IMR-90 (cell line): ENCODE measurements around the gene DRAXIN.

Experiments used
- BHLHE40 ChIP-seq: fragments of 150-350 bp; IDR thresholded peaks from 2 replicates; pipeline ENCODE4 v1.6.1; 2016; ENCODE audit warnings: mild to moderate bottlenecking, low read depth, low read length
- CEBPB ChIP-seq: IDR thresholded peaks from 2 replicates; pipeline ENCODE4 v1.6.1; 2012; ENCODE audit warnings: low read depth, low read length, improper control_type of control experiment
- CTCF ChIP-seq: conservative IDR thresholded peaks from 2 replicates; pipeline ENCODE4 v1.5.1; 2012; ENCODE audit warnings: mild to moderate bottlenecking, low read depth, low read length, improper control_type of control experiment
- ELK1 ChIP-seq: fragments of 150-350 bp; IDR thresholded peaks from 2 replicates; pipeline ENCODE4 v1.6.1; 2016; ENCODE audit warnings: low read depth, mild to moderate bottlenecking, low read length, moderate library complexity, borderline replicate concordance
- FOS ChIP-seq: fragments of 150-350 bp; IDR thresholded peaks from 2 replicates; pipeline ENCODE4 v1.6.1; 2016; ENCODE audit warnings: low read depth, low read length
- POLR2A ChIP-seq: IDR thresholded peaks from 2 replicates; pipeline ENCODE4 v1.6.1; 2012; ENCODE audit warnings: mild to moderate bottlenecking, low read depth, low read length
- RAD21 ChIP-seq: IDR thresholded peaks from 2 replicates; pipeline ENCODE4 v1.6.1; 2012; ENCODE audit warnings: low read length, improper control_type of control experiment
- RCOR1 ChIP-seq: IDR thresholded peaks from 2 replicates; pipeline ENCODE4 v1.6.1; 2012; ENCODE audit warnings: mild to moderate bottlenecking, low read length, improper control_type of control experiment; ENCODE audit not compliant: insufficient replicate concordance
- SMC3 ChIP-seq: fragments of 150-350 bp; IDR thresholded peaks from 2 replicates; pipeline ENCODE4 v1.6.1; 2016; ENCODE audit warnings: low read depth, mild to moderate bottlenecking, antibody characterized with exemption, low read length, moderate library complexity
- USF2 ChIP-seq: fragments of 150-350 bp; IDR thresholded peaks from 2 replicates; pipeline ENCODE4 v1.6.1; 2017; ENCODE audit warnings: mild to moderate bottlenecking, antibody characterized with exemption, low read length, low read depth

- TF ChIP-seq SMC3 (no peak), CTCF (no peak), RAD21 (no peak), POLR2A (no peak), ELK1 (no peak), RCOR1 (no peak), FOS (no peak), BHLHE40 (no peak), USF2 (no peak), CEBPB (no peak)
These were observed 3.0 kb upstream of the DRAXIN start for GRCh38 chr1:11688506-11688905.
